DMS153 treated with DMSO at 0.1 percent for 48 hours (cell line): ENCODE measurements around the gene CISH.

Experiments
- DNase-seq: peaks from one replicate; lab custom pipeline; 2025; ENCODE audit not compliant: unreplicated experiment; lab: John Stamatoyannopoulos, UW

Gene CISH

DNA sequence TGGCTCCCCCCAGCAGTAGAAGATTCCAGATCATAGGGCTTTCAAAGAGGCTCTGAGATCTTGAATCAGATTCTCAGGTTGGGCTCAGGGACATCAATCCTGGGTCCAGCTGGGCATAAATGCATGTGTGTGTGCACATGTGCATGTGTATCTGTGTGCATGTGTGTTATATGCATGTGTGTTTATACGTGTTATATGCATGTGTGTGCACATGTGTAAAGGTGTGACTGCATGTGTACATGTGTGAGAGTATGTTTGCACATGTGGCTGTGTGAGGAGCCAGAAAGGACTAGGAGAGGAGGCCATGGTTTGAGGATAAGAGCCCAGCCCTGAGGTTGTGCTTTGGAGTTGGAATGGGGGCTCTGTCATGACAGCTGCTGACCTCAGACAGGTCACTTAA, 3.6 kb upstream of the CISH start:
- no peak for DNase-seq

DNA sequence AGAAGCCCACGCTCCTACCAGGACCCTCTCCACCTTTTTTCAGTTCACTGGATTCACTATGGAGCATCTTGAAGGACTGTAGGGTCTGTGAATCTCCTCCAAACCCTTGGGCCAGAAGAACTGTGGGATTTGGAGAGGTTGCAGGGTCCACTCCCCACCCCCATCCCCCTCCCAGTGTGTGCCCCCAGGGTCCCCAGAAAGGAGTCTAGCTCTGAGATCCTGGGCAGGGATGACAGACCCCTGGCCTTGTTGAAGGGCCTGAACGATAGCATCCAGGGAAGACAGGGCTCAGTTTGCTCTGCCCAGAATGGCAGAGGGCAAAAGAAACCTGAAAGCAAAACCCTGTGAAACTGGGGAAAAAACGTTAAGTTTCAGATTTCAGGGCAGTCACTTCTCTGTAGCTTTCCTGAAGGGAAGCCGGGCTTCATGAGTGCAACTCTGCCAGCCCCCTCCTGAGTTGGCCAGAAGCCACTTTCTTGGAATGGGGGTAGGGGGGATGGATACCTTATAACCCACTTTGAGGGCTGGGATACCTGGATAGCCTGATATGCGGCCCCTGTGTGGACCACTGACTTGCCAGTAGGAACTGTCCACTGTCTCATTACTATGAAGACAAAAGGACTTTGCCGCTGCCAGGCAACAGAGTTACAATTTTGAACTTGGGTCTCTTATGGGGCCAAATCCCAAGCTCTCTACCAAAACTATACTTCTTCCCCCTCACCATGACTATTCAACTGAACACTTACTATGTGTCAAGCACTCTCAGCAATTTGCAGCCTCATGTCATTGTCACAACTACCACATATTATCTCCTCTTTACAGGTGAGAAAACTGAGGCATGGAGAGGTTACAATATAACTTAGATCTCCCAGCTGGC, 1.6 kb upstream of the CISH start:
- DNase-seq, result no peak

DNA sequence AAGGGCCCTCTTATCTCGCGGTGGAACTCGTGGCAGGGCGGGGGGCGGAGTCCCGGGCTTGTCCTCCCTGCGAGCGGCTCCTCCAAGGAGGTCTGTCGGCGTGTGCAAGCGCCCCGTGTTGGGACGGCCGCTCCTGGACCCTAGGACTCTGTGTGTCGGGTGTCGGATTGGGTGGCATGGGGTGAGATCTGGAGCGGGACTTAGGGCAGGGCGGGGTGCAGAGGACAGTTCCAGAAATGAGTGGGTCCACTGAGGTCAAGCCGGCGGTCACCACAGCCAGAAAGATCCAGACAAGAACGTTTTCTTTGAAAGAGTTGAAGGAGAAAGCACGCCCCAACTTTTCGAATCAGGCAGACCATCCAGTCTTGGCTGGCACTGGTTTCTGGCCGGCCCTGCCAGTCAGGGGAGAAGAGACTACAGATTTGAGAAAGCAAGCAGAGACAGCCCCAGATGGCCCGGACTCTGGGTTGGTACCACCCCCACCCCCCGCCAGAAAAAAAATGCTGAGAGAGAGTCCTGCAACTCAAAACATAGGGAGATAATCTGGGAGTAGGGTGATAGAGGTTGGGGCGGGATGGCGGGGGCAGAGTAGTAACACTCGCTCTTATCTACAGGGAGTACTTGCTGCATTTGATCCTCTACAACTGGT, 784 bp upstream of the CISH start:
- DNase-seq, result no peak

DNA sequence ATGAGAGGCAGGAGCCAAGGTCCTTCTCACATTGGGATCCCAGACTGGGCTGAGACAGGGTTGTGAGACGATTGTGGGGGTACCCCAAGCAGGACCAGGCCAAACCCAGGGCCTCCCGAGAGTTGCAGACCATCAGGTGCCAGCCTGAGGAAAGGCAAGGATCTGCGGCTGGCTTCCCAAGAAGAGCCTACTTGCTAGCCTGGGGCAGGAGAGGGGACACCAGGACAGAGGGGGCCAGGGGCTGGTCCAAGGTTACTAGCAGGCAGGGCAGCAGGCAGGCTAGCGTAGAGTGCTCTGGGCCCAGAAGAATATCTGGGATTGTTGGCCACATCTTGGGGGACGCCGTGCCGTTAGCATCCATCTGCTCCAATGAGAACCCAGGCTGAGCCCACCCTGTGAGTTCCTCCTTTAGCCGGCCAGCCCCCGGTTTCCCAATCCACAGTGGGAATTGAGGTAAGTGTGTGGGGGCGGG, 546 bp downstream of the CISH start:
- no peak for DNase-seq

DNA sequence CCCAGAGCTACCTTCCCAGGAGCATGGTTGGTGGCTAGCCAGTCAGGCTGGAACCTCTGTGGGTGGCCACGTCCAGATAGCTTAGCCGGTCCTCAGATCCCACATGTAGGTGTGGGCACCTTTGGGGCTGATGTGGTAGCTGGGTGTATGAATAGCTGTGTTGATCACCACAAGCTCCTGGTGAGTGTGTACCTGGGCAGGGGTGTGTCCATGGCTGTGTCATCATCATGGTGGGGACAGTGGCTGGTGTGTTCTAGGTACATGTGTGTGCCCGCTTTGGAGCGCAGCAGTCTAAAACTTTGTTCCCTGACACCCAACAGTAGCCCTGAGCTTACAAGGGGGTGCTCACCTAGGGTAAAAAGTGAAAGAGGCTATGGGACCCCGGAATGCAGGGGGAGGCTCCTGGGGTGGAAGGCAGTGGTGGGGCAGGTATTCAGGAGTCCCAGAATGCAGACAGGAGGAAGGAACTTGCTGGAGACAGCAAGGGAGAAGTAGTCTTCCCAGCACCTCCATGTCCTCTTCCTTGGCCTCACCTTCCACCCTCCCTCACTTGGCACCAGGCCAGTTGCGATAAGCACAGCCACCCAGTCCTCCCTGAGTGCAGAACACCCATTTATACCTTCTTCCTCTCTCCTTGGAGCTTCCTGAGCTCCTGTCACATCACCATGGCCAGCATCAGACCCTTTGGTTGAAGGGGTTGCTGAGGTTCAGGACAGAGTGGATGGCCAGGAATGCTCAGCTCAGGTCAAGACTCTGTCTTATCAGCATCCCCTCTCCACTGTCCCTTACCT, 1.2 kb downstream of the CISH start:
- DNase-seq, result no peak

DNA sequence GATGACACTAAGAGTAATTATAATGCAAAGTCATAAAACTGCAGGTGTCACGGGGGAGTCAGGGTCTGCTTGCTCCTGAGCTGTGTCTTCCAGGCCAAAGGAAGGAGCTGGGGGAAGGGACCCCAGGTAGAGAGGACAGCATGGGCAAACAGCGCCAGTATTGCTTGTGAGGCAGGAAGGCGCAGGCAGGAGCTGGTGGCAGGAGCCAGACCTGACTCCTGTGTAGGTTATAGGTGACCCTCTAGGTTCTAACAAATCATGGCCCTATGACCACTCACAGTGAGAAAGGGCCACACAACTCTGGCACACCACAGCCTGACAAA, 1.9 kb downstream of the CISH start:
- DNase-seq, result no peak

DNA sequence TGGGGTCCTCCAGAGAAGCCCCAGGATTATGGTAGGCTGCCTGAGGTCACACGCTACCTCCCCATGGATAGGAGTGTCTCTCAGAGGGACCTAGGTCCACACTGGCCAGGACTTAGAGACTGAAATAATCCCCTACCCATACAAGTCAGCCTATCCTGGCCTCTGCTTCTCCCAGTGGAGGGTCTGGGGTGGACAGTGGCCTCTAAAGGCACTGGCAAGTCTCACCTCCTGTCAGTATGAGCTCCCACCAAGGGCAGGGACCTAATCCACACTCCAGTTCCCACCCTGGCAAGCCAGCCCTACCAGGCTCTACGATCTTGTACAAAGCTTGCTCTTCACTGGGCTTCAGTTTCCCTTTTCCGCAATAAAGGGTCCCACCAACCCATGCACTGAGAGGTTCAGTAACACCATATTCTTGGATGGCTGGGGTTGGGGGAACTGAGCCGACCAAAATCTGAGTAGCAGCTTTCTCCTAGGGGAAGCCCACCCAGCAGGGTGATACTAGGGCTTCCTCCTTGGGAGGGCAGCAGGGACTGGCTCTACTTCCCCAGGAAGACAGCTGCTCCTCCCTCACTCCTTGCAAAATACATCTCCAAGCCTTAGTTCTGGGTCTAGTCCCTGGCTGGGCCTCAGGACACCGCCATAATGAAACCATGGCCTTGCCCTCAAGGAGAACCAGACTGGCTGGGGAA, 2.4 kb downstream of the CISH start:
- no peak for DNase-seq

DNA sequence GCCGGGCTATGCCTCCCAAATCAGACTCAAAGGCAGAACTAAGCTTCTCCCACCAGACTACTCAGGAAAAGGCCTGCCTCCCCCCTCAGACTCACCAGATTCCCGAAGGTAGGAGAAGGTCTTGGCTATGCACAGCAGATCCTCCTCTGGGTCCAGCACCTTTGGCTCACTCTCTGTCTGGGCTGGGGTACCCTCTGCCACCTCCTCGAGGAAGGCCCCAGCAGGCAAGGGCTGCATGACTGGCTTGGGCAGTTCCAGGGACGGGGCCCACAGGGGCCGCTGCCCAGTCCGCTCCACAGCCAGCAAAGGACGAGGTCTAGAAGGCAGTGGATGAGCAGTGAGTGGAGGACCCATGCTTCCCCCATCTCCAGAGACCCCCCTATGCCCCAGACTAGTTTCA, 3.3 kb downstream of the CISH start:
- no peak for DNase-seq

DNA sequence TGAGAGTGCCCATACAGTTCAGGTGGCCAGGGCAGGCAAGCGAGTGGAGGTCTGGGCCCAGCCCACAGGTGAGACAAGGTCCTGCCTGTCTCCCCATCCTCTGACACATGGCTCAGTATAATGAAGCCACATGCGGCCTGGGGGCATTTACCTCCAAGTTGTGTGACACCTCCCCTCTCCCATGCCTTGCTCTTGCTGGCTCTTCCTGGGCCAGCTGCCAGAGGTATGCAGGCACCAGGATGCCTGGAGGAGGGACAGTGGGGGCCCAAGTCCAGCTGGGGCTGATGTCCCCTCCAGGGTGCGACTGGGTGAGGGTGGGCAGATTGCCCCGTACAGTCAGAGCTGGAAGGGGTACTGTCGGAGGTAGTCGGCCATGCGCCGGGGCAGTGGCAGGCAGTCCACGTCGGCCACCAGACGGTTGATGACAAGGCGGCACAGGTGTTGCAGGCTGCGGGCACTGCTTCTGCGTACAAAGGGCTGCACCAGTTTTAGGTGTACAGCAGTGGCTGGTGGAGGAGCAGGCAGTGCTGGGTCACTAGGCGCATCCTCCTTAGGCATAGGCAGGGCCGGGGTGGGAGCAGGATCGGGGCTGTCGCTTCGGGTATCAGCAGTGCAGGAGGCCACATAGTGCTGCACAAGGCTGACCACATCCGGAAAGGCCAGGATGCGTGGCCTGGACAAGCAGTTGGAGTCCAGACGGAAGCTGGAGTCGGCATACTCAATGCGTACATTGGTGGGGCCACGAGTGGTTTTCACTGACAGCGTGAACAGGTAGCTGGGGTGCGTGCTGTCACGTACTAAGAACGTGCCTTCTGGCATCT, 4.1 kb downstream of the CISH start:
- no peak for DNase-seq

DNA sequence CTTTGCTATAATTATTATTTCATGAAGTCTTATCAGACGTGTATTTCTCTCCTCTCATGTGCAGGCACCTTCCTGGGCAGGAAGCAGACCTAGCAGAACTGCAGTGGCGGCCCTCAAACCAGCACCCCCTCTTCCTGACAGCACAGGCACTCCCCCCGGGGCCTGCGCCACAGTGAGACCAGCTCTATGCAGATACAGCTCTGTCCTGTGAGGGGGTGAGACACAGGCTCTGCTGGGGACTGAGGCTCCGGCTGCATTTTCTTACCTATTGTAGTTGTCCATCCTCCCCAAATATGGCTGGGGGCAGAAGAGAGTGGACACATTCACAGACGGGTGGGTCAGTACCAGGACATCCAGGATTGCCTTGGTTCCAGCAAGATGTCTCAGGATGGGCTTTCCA, 5.0 kb downstream of the CISH start:
- no peak for DNase-seq

DNA sequence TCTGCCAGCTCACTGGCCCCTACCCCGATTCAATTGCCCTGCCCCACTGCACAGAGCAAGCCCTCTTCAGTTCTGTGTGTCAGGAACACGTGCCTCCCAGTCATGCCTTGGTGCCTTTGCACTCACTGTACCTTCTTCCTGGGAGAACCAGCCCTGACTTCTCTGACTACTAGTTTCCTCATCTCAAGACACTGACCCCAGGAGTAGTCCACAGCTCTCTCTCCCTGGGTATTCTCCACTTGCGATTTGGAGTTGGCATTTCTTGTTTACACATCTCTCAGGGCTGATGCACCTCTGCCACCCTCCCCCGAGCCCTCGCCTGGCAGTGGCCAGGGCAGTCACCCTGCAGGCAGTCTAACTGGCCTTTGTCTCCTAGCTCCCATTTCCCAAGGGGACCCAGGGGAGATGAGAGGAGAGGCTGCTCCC, 5.7 kb downstream of the CISH start:
- no peak for DNase-seq

DNA sequence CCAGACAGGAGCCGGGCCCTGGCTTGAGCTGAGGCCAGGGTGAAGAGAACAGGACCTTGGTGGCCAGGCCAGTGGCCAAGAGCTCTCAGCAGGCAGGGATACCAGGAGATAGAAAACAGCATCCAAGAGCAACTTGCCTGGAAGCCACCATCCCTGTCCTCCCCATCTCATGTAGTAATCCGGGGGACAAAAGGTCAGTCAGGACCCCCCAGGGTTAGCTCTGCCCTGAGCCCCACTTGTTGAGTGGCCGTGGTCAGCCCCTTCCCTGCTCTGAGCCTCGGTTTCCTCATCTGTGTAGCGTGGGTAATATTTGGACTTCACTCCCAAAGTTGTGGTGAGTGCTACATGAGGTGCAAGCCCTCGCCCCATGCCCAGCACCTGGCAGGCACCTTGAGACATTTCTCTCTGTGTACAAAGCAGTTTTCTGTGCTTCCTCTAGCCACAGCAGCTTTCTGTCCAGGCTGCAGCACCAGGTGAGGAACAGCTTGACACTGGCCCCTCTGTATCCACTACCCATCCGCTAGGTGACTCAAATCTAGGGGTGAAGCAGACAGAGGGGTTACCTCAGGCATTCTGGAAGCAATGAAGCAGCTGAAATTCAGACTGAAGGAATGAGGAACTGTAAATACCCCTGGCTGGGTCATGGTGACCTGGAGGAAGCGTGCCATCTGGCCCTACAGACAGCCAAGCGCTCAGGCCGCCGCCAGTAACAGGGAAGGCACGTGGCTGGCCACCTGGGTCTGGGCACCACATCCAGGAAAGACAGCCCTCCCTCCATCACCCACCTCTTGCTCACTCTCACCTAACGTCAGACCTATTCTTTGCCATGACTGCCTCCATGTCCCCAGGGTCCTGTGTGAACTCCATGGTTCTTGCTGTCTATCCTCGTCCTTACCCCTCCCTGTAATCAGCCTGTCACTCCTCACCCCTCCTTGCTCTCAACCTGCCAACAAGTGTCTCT, 6.7 kb downstream of the CISH start:
- no peak for DNase-seq

DNA sequence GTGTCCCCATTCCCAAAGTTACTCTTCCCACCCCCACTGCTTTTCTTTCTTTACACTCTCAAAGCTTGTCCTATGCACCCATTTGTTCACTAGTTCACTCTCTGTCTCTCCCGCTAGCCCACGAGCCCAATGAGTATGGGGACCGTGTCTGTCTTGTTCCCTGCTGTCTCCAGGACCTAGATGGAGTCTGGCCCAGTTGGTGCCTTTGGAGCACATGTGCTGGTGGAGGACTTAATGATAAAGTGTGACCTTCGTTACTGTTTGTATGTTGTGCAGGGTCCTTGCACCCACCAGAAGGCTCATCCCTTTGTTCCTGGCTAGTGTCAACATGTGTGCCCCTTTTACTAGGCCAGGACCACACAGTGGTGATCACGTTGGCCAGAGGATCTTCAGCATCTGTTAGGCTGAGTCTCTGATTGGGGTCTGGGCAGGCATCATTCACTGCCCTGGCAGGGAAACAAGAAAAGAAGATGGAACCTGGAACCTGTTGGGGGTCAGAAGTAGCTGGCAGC, 7.4 kb downstream of the CISH start:
- no peak for DNase-seq

DNA sequence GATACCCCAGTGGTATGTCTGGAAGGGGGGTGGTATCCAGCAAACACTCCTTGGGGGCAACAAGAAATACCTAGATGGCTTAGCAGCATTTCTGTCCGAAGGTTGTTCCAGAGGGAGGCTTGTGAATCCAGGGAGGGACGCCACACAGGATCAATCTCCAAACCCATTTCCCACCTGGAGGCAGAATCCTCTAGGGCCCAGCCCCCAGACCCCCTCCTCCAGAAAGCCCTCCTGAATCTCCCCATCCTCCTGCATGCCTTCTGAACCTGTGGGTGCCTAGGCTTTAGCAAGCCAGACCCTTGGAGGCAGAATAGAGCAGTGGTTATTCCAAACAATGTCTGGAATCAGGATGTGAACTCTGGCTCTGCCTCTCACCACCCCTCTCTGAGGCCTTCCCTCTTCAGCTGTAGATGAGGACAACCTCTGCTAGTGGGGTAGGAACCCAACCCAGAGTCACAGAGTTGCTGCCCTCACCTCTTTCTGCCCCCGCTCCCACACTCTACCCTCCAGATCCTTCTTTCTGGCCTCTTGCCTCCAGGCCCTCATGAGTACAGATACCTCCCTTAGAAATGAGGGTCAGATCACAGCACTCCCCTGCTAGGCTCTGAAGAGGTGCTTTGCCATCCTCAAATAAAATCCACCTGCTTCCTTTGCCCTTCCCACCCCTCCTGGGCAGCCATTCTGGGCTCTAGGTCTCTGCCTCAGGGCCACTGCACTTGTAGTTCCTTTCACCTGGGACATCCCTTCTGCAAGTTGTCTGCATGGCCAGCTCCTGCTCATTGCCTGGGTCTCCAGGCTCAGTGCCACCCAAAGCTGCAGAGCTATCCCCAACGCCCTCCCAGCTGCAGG, 8.1 kb downstream of the CISH start:
- no peak for DNase-seq

DNA sequence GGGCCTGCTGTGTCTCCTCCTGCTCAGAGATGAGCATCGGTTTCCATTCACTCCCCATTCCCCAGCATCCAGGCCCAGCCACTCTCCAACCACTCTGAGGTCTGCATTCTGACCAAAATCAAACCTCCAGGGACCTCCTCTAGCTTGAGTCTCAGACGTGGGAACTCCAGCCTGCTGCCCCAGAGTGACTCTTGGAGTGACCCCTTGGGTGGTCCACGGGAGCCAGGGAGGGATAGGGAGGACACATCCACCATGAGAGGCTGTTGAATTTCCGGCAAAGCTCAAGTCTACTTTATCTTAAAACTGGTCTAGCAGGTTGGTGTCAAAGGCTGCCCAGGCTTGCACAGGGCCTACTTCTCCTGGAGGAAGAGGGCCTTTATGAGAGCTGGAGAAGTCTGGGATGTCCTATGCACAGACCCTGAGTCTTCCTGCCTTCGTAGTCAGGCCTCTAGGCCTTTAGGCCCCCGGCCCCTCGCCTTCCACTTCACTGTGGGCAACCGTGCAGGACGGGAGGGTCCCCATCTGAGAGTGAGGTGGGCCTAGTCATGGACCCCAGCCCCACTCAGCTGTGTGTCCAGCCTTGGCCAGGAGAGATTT, 8.9 kb downstream of the CISH start:
- DNase-seq, result no peak

DNA sequence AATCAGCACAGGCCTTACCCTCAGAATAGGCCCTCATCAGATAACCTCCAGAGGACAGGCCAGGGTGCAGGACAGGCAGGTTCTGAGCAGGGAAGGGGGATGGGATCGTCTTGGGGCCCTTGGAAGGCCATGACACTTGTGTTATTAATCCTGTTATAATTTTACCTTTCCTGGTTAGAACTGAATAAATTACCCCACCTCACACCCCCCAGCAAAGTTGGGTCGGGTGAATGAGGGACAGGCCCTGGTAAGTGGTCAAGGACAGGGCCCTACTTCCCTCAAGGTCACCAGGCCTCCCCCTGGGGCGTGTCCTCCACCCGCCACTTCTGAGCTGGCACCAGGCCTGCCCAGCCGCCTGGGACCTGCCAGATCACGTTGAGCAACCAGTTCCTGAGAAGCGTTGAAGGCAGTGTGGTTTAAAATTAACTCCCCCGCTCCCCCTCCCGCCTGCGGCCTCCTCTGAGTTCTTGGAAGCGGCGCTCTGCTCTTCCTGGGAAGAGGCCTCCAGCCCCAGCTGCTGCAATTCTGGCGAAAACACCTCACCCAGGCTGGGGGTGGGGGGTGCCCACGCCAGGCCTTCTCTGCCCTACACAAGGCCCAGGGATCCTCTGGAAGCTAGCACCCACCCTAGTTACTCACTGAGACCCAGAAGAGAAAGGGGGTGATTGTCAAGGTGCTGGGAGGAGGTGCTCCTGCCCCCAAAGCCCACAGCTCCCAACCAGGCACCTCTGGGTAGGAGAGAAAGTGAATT, 10.6 kb downstream of the CISH start:
- peak; percentile 31 for DNase-seq

DNA sequence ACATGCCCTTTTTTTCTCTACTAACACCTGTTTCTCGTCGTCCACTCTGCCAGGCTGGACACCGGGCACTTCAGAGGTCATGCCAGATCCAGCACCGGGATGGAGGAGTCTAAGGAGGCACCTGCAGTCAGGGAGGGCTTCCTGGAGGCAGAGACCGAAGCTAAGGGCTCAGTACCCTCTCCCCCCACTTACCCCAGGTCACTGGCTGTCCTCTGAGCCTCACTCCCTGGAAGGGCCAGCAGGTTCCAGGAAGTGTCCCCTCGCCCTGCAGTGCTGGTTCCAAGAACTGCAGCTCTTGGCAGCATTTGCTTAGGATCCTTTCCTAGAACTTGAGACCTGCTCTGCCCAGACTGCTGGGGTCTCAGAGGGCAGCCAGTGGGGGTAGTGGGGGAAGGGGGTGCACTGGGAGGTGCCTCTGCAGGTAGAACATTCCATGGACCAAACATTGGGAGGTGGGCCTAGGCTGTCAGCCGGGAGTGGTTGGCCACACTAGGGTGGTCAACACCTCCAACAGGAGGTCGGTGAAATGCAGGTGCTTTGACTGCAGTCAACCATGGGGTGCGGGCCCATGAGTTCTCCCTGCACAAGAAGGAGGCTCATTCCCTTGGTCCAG, 11.3 kb downstream of the CISH start:
- DNase-seq, result no peak
